WI38 (cell line): ENCODE data around the gene APMAP.

Source experiments
- H3K4me3 ChIP-seq: 2 replicates; pipeline ENCODE4 v1.5.1; 2011; ENCODE audit warnings: low read depth, mild to moderate bottlenecking, control low read depth, low read length
- TF ChIP-seq, protein P1 (sequence below): IDR thresholded peaks from 2 replicates; pipeline ENCODE4 v1.5.1; 2012; ENCODE audit warnings: low read depth, mild to moderate bottlenecking, control low read depth, low read length

APMAP gene

DNA sequence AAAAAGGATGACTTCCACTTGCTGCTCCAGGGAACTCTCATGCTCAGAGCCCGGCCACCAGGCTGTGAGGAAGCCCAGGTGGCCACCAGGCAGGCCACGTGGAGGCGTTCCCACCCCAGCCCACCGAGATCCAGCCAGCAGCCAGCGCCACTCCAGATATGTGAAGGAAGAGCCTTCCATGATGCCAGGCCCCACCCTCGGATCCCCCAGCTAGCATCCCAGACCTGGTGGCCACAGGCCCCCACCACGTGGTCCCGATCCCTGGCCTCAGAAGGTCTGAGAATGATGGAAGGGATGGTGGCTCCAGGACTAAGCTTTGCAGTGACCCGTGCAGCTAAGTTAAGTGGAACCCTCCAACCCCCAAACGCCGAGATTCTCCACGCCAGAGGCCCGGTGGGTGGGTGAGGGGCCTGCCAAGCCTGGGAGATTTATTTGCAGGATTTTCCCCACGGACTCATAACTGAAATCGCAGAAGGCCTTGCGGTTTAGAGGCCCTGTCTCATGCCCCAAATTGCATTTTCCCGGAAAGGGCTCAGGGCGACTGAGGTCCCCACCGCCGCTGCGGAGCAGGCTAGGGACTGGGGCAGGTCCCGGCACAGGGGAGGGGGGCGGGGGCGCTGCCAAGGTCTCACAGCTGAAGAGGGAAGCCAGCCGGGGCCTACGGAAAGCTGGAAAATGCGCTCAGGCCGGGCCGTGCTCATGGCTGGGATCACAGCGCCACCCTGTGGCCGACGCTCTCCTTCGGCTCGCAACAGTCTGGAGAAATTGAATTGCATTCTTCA, 74.6 kb downstream of the APMAP start:
- TF ChIP-seq, protein P1, sequence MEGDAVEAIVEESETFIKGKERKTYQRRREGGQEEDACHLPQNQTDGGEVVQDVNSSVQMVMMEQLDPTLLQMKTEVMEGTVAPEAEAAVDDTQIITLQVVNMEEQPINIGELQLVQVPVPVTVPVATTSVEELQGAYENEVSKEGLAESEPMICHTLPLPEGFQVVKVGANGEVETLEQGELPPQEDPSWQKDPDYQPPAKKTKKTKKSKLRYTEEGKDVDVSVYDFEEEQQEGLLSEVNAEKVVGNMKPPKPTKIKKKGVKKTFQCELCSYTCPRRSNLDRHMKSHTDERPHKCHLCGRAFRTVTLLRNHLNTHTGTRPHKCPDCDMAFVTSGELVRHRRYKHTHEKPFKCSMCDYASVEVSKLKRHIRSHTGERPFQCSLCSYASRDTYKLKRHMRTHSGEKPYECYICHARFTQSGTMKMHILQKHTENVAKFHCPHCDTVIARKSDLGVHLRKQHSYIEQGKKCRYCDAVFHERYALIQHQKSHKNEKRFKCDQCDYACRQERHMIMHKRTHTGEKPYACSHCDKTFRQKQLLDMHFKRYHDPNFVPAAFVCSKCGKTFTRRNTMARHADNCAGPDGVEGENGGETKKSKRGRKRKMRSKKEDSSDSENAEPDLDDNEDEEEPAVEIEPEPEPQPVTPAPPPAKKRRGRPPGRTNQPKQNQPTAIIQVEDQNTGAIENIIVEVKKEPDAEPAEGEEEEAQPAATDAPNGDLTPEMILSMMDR, result peak; percentile 84
- no peak overlapping the region for H3K4me3 ChIP-seq

DNA sequence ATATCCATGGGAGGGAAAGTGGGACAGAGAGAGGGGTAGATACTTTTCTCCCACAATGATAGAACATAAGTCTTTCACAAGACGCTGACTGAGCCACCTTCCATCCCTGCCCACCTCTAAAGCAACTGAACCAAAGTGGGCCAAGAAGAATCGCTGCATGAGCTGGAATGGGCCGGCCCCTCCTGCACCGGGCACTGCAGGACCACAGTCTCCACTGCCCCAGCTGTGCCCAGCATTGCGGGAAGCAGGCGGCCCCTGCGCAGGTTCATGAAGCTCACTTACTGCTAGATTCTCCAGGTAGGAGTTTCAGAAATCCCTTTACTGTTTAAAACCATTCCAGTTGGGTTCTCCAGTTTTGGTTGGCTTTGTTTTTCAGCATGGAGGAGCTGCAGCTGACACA, 75.5 kb downstream of the APMAP start:
- no peak overlapping the region for H3K4me3 ChIP-seq
- TF ChIP-seq, protein P1, result no peak

DNA sequence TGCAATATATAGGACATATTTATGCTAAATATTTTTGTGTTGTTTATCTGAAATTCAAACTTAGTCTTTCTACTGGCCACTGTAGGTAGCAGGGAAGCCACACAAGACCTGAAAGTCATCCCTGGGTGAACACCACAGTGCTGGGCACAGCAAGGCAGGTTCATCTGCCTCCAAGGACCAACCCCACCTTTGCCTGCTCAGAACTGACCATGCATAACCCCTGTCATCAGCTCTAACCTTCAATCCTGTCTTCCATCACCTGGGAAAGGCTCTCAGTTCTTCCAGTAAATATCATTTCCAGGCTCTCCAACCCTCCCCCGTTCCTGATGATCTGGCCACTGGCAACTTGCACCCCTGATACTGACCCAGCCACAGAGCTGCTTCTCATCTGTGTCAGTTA, 76.1 kb downstream of the APMAP start:
- no peak overlapping the region for H3K4me3 ChIP-seq
- TF ChIP-seq, protein P1, result no peak

DNA sequence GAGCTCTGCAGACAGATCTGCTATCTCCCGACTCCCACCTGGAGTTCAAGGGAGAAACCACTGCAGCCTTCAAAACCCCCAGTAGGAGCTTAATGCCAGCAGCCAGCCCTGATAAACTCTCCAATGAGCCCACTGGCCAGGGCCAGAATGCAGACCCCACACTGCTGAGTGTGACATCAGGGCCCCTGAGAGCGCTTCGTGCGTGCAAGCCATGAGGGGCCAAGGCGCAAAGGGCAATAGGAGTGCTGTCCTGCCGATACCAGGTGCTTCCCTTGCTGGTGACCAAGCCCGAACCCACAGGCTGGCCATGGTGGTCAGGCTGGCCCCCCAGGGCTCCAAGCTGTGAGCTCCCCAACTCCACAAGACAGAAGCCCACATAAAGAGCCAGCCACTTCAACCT, 76.7 kb downstream of the APMAP start:
- H3K4me3 ChIP-seq, result no peak overlapping the region
- TF ChIP-seq, protein P1, result no peak

DNA sequence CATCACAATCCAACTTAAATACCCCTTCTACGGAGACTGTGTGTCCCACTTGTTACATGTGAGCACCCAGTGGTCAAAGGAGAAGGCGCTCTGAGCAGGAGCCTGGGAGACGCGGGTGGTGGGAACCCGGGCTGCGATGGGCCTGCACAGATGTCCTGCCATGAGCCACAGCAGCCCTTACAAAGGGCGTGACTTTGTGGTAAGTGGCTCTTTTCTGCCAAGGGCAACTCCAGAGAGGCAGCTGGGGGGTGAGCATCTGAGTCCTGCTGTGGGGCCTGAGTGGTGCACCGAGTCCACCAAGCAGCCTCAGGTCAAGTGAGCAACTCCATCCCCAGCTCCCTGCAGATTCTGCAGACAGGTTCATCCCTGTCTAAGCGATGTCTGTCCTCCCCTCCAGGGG, 77.1 kb downstream of the APMAP start:
- TF ChIP-seq, protein P1, result no peak
- no peak overlapping the region for H3K4me3 ChIP-seq

DNA sequence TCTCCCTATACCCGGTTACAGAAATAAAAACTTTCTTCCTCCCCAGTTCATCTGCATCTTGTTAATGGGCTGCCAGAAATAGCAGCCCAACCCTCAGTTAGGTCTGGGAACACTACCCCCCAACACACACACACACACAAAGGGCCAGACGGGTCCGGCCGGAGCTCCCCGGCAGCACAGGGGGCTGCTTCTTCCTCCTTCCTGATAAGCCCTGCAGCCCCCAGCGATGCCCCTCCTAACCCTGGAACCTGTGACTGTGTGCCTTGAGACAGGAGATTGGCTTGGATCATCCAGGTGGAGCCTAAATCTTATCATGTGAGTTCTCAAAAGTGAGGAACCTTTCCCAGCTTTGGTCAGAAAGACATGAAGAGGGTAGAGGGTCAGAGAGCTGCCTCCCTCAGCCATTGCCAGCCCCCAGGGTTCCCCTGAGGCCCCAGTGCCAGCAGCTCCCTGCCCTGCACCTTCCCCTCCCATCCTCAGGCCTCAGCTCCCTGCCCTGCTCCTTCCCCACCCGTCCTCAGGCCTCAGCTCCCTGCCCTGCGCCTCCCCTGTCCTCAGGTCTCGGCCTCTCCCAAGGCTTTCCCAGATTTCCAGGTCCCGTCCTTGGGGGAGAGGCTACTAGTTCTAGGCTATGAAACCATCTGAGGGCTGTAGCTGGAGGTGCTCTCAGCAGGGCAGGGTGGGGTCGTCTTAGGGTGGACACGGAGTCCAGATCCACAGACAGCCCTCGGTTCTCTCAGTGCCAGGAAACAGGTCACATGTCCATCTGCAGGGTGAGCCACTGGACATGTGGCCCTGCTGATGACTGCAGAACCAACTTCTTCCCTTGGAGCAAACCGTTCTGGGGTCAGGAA, 77.9 kb downstream of the APMAP start:
- TF ChIP-seq, protein P1, result no peak

More for the DNA sequence above, 77.9 kb downstream of the APMAP start:
- H3K4me3 ChIP-seq, result no peak overlapping the region
